Stomach (tissue), 4 donors: Measurements from ENCODE around the gene TPRN.

Experiments
- EP300 ChIP-seq: sonication (generic); formaldehyde crosslinking; IDR thresholded peaks from one replicate; pipeline ENCODE4 v1.6.1; 2017; ENCODE audit warnings: antibody characterized with exemption
- POLR2A ChIP-seq, 4 donors: fragments of 450-650 bp; IDR thresholded peaks; one replicate each; pipeline ENCODE4 v1.6.1; 2016; ENCODE audit warnings: antibody characterized with exemption in 4 of 4, control low read depth in 2 of 4, mild to moderate bottlenecking in 1 of 4, moderate library complexity in 1 of 4
- POLR2AphosphoS5 ChIP-seq, 3 donors: sonication (generic); formaldehyde crosslinking; IDR thresholded peaks; one replicate each; pipeline ENCODE4 v1.6.1; 2016; ENCODE audit warnings: antibody characterized with exemption in 3 of 3
- TF ChIP-seq, protein P1 (sequence below), 7 experiments: fragments of 450-650 bp in 4 of 7; fragments of 200-600 bp in 3 of 7; sonication (generic) in 3 of 7; IDR thresholded peaks; one replicate each; pipeline ENCODE4 v1.5.1; 2016 to 2019; ENCODE audit warnings: antibody characterized with exemption in 7 of 7, control low read depth in 2 of 7, mild to moderate bottlenecking in 1 of 7

DNA sequence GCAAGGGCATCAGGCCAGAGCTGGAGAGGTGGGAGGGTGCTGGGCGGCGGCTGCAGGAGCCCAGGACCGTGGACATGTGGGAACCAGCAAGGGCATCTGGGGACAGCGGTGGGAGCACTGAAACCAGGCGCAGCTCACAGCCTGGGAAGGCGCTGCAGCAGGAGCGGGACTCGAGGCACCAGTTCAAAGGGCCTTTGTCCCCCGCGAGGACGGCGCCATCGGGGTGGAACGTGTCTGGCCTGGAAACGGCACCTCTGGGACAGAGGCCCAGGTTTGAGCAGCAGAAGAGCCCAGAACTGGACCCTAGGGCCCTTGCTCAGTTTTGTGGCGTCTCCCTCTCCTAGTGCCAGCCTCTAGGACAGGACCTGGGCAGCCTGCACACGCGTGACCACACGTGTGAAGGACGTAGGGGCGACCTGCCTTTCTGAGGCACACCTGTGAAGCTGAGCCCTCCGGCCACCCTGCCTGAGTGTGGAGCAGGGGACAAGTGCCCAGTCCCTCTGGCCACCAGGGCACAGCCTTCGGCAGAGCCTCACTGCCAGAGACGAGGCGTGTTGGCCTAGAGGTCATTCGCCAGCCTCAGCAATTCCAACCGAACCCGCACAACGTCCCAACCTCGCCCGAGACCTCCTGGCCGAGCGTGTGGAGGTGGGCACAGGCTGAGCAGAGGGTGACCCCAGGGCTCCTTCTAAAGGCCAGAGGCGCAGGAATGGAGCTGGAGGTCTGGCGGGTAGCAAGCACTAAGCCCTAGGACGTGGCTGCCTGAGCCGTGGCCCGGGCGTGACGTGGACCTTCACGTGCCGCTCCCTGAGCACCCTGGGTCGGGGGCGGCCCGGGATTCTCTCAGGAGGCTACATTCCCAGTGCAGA is 26.5 kb downstream of the TPRN start:
- TF ChIP-seq, protein P1, sequence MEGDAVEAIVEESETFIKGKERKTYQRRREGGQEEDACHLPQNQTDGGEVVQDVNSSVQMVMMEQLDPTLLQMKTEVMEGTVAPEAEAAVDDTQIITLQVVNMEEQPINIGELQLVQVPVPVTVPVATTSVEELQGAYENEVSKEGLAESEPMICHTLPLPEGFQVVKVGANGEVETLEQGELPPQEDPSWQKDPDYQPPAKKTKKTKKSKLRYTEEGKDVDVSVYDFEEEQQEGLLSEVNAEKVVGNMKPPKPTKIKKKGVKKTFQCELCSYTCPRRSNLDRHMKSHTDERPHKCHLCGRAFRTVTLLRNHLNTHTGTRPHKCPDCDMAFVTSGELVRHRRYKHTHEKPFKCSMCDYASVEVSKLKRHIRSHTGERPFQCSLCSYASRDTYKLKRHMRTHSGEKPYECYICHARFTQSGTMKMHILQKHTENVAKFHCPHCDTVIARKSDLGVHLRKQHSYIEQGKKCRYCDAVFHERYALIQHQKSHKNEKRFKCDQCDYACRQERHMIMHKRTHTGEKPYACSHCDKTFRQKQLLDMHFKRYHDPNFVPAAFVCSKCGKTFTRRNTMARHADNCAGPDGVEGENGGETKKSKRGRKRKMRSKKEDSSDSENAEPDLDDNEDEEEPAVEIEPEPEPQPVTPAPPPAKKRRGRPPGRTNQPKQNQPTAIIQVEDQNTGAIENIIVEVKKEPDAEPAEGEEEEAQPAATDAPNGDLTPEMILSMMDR (IDR thresholded peaks at IDR 0.05): no peak
- TF ChIP-seq POLR2A (IDR thresholded peaks at IDR 0.05): no peak
- no peak for TF ChIP-seq POLR2AphosphoS5 (IDR thresholded peaks at IDR 0.05)
- no peak for TF ChIP-seq EP300
